CD14-positive monocyte (primary cell): ENCODE data around the gene BTD. TPM values are rescaled to one million over a fixed set of nuclear protein-coding genes. Genes with fewer than 3 reads are reported as not detected.

Source experiments
- DNase-seq, 3 donors: peaks; one replicate each; pipeline ENCODE4 v3.0.0-alpha.2; 2011 to 2022
- H2AFZ ChIP-seq: 2 replicates; pipeline ENCODE4 v1.6.0; 2012; ENCODE audit warnings: mild to moderate bottlenecking, low read depth, low read length, inconsistent platforms; ENCODE audit not compliant: insufficient read depth, poor library complexity, severe bottlenecking
- H3K27ac ChIP-seq, 2 donors: 1 replicate in 1 of 2; 2 replicates in 1 of 2; pipeline ENCODE4 v1.5.1; 2012 to 2013; ENCODE audit warnings: low read length in 2 of 2, control low read depth in 1 of 2, inconsistent platforms in 1 of 2, low read depth in 1 of 2, mild to moderate bottlenecking in 1 of 2
- H3K27me3 ChIP-seq, 2 donors: one replicate each; pipeline versions ENCODE4 v1.6.0 to v1.6.1; 2011 to 2013; ENCODE audit warnings: low read length in 2 of 2; ENCODE audit not compliant: control insufficient read depth in 2 of 2, insufficient read depth in 2 of 2
- H3K36me3 ChIP-seq, 2 donors: replicated peaks in 1 of 2; 1 replicate in 1 of 2; 2 replicates in 1 of 2; pipeline versions ENCODE4 v1.5.1 to v1.6.1; 2012 to 2013; ENCODE audit warnings: low read length in 2 of 2, control low read depth in 1 of 2, inconsistent platforms in 1 of 2, mild to moderate bottlenecking in 1 of 2; ENCODE audit not compliant: insufficient read depth in 2 of 2, control insufficient read depth in 1 of 2
- H3K4me1 ChIP-seq, 2 donors: 1 replicate in 1 of 2; 2 replicates in 1 of 2; pipeline versions ENCODE4 v1.5.1 to v1.6.1; 2012 to 2013; ENCODE audit warnings: low read length in 2 of 2, control low read depth in 1 of 2, inconsistent platforms in 1 of 2, mild to moderate bottlenecking in 1 of 2, moderate library complexity in 1 of 2; ENCODE audit not compliant: insufficient read depth in 2 of 2, control insufficient read depth in 1 of 2
- H3K4me2 ChIP-seq: replicated peaks from 2 replicates; pipeline ENCODE3; 2012; ENCODE audit warnings: low read length, moderate library complexity, mild to moderate bottlenecking; ENCODE audit not compliant: poor library complexity, severe bottlenecking; ENCODE audit errors: extremely low read depth
- H3K4me3 ChIP-seq, 3 experiments: fragments of 200-600 bp in 1 of 3; sonication (generic) in 1 of 3; replicated peaks in 1 of 3; 1 replicate in 2 of 3; 2 replicates in 1 of 3; pipeline ENCODE4 v1.5.1; 2011 to 2013; ENCODE audit warnings: low read length in 3 of 3, mild to moderate bottlenecking in 3 of 3, control low read depth in 2 of 3, low read depth in 2 of 3, inconsistent platforms in 1 of 3, moderate library complexity in 1 of 3
- H3K79me2 ChIP-seq: 2 replicates; pipeline ENCODE4 v1.6.0; 2012; ENCODE audit warnings: mild to moderate bottlenecking, control low read depth, inconsistent platforms, low read length, moderate library complexity; ENCODE audit not compliant: insufficient read depth
- H3K9ac ChIP-seq: 2 replicates; pipeline ENCODE4 v1.6.0; 2017; ENCODE audit warnings: low read length, mild to moderate bottlenecking; ENCODE audit not compliant: insufficient read depth, poor library complexity, severe bottlenecking
- H3K9me3 ChIP-seq, 2 donors: replicated peaks in 1 of 2; 1 replicate in 1 of 2; 2 replicates in 1 of 2; pipeline versions ENCODE4 v1.5.1 to v1.6.1; 2012 to 2013; ENCODE audit warnings: low read length in 2 of 2, control low read depth in 1 of 2; ENCODE audit not compliant: control insufficient read depth in 1 of 2, insufficient read depth in 1 of 2
- H4K20me1 ChIP-seq: 2 replicates; pipeline ENCODE4 v1.6.0; 2012; ENCODE audit warnings: mild to moderate bottlenecking, low read length, control low read depth, moderate library complexity; ENCODE audit not compliant: insufficient read depth
- H3K27ac Mint-ChIP-seq, 7 donors: one replicate each; pipeline ENCODE4 v1.8.0; 2020; ENCODE audit warnings: mild to moderate bottlenecking in 7 of 7, mixed read lengths in 7 of 7, moderate library complexity in 6 of 7, inconsistent platforms in 2 of 7
- H3K27me3 Mint-ChIP-seq, 3 donors: one replicate each; pipeline ENCODE4 v1.8.0; 2021 to 2022; ENCODE audit warnings: low read depth in 3 of 3, mild to moderate bottlenecking in 3 of 3, mixed read lengths in 3 of 3, moderate library complexity in 3 of 3, inconsistent platforms in 1 of 3
- H3K36me3 Mint-ChIP-seq, 2 donors: one replicate each; pipeline ENCODE4 v1.8.0; 2020; ENCODE audit warnings: mixed read lengths in 2 of 2, inconsistent platforms in 1 of 2, mild to moderate bottlenecking in 1 of 2
- H3K4me1 Mint-ChIP-seq: one replicate; pipeline ENCODE4 v1.8.0; 2020; ENCODE audit warnings: mild to moderate bottlenecking, mixed read lengths
- H3K4me3 Mint-ChIP-seq, 2 donors: one replicate each; pipeline ENCODE4 v1.8.0; 2020; ENCODE audit warnings: mild to moderate bottlenecking in 2 of 2, mixed read lengths in 2 of 2, moderate library complexity in 1 of 2
- H3K9me3 Mint-ChIP-seq, 7 donors: one replicate each; pipeline ENCODE4 v1.8.0; 2020 to 2022; ENCODE audit warnings: mixed read lengths in 7 of 7, mild to moderate bottlenecking in 6 of 7, moderate library complexity in 6 of 7, inconsistent platforms in 2 of 7
- CTCF ChIP-seq: fragments of 200-600 bp; IDR thresholded peaks from one replicate; pipeline ENCODE4 v1.8.0; 2022; ENCODE audit warnings: antibody characterized with exemption, mild to moderate bottlenecking
- WGBS: methylation state at CpG from one replicate; pipeline ENCODE4 v1.1.5; 2013; ENCODE audit warnings: missing lambda C conversion rate; ENCODE audit not compliant: insufficient coverage; 5-methylcytosine and 5-hydroxymethylcytosine counted together
- intact Hi-C, 2 donors: fragments of 100-400 bp; cut with micrococcal nuclease; formaldehyde crosslinking; loops; one replicate each; pipeline versions ENCODE4 v1.15.0 to v1.15.1; 2023
- polyA plus RNA-seq, 3 donors: library from polyadenylated mRNA; depleted of rRNA in 1 of 3; unstranded in 2 of 3; stranded (reverse) in 1 of 3; fragments of 300-500 nt in 2 of 3; fragments of >200 nt in 1 of 3; fragmentation: Illumina TruSeq in 2 of 3; gene quantifications; 1 replicate in 2 of 3; 2 replicates in 1 of 3; pipeline ENCODE4 v1.2.3, GENCODE V29; 2012 to 2021

Gene BTD
- polyA plus RNA-seq, 3 donors, result 13.2 to 24.0 (median 19.3) TPM

GRCh38 chr3:15611018-15611417 lies 9.5 kb downstream of the BTD start:
- Mint-ChIP-seq H3K27ac (no peak overlapping the region), H3K4me3 (no peak overlapping the region), H3K4me1 (peaks cover 10% of the 10 kb centered on the region), H3K9me3 (peaks cover 0 to 4% (median 0%) of the 10 kb centered on the region in 7 donors), H3K36me3 (no peaks in the 10 kb centered on the region), H3K27me3 (peaks cover 0 to 4% (median 1%) of the 10 kb centered on the region in 3 donors)
- Histone ChIP-seq H3K4me1 (no peaks in the 10 kb centered on the region), H3K4me3 (no peak overlapping the region), H3K27ac (no peak overlapping the region), H2AFZ (no peak overlapping the region), H3K9me3 (no peaks in the 10 kb centered on the region), H3K27me3 (no peaks in the 10 kb centered on the region), H3K36me3 (no peaks in the 10 kb centered on the region), H3K9ac (no peak overlapping the region), H4K20me1 (no peaks in the 10 kb centered on the region), H3K79me2 (no peaks in the 10 kb centered on the region), H3K4me2 (no peak overlapping the region)
- WGBS, result no CpG with 5 or more reads among the region's 3 CpGs
- intact Hi-C loops, result no loop called here
- TF ChIP-seq CTCF, result no peak
- DNase-seq, result no peak

- H3K27ac Mint-ChIP-seq, result no peak overlapping the region
- H3K4me1 Mint-ChIP-seq, result peaks cover 10% of the 10 kb centered on the region
Observed at GRCh38 chr3:15612001-15612400, 10.5 kb downstream of the BTD start.

More at GRCh38 chr3:15612001-15612400, 10.5 kb downstream of the BTD start:
- H3K36me3 ChIP-seq, result no peaks in the 10 kb centered on the region
- no peak overlapping the region for H3K4me3 ChIP-seq
- no peak overlapping the region for H3K27ac ChIP-seq
- H2AFZ ChIP-seq, result no peak overlapping the region
- no peak overlapping the region for H3K4me2 ChIP-seq
- H3K4me1 ChIP-seq, result no peaks in the 10 kb centered on the region
- no peak overlapping the region for H3K9ac ChIP-seq
- no peak for TF ChIP-seq CTCF
- H3K27me3 ChIP-seq, result no peaks in the 10 kb centered on the region
- Mint-ChIP-seq H3K4me3 (no peak overlapping the region), H3K36me3 (no peaks in the 10 kb centered on the region), H3K27me3 (peaks cover 0 to 4% (median 1%) of the 10 kb centered on the region in 3 donors), H3K9me3 (peaks cover 0 to 9% (median 0%) of the 10 kb centered on the region in 7 donors)
- no peaks in the 10 kb centered on the region for H4K20me1 ChIP-seq
- intact Hi-C loops, result no loop called here
- H3K79me2 ChIP-seq, result no peaks in the 10 kb centered on the region
- DNase-seq, result no peak
- H3K9me3 ChIP-seq, result no peaks in the 10 kb centered on the region
- no CpG with 5 or more reads among the region's 1 CpG for WGBS
